ENCODE measurements around the gene SV2A. TPM values are rescaled to one million over a fixed set of nuclear protein-coding genes. Genes with fewer than 3 reads are reported as not detected.
"Not testable (repeated sequence)": the region's sequence is repeated elsewhere in the genome, so short reads cannot be mapped to it uniquely, and the experiment has no call there.

The SV2A gene
- polyA plus RNA-seq, 4 donors: 0.54 to 3.9 (median 1.9) TPM; not detected in 1

DNA sequence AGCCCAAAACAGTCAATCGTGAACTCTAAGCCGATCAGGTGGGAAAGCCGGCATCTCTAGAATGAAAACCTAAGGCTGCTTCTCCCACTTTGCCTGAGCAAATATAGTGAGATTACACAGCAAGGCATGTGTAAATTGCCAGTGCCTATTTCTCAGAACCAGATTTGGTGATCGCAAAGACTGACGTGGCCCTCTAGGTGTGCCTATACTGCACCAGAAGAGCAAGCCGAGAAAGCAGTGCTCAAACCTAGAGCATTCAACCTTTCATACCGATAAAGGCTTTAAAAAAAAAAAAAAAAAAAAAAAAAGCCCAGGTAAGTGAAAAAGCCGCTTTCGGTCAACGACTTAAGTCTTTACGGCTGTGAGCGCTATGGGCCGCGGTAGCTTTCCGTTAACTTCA is 57.4 kb downstream of the SV2A start:
- H3K27ac ChIP-seq (ENCODE audit: low read depth in 1 of 3, low read length in 2 of 3); DNase-seq; H3K9me3 ChIP-seq (ENCODE audit: control insufficient read depth in 2 of 2, insufficient read depth in 1 of 2, low read depth in 1 of 2, low read length in 1 of 2); H3K4me1 ChIP-seq (ENCODE audit: control insufficient read depth in 3 of 3, insufficient read depth in 2 of 3, low read depth in 1 of 3, low read length in 2 of 3); H3K4me3 ChIP-seq (ENCODE audit: low read depth in 1 of 3, low read length in 3 of 3); H3K36me3 ChIP-seq (ENCODE audit: control insufficient read depth in 3 of 3, insufficient read depth in 2 of 3, low read depth in 1 of 3, low read length in 3 of 3); FAIRE-seq; H3K27me3 ChIP-seq (ENCODE audit: control insufficient read depth in 3 of 3, insufficient read depth in 3 of 3, low read length in 3 of 3): not testable (repeated sequence)
- no CpG with 5 or more reads among the region's 15 CpGs for WGBS, 3 donors

Other genes starting within 250 kb of the SV2A start
- 1 to 10 TPM in 2 of 4 donors, under 1 TPM in 1, not detected in 1; 0.59 to 4.5 (median 1.9) TPM for gene FCGR1A, start 135.2 kb downstream of the SV2A start, polyA plus RNA-seq
- 10 to 100 TPM; 19.7 to 49.4 (median 28.0) TPM for gene BOLA1, start 18.3 kb downstream of the SV2A start, polyA plus RNA-seq
- 10 to 100 TPM; 34.3 to 54.0 (median 42.8) TPM for gene SF3B4, start 10.0 kb upstream of the SV2A start, polyA plus RNA-seq
- 100 to 1,000 TPM in 2 of 4 donors, 10 to 100 TPM in 2; 32.5 to 174 (median 116) TPM for gene MTMR11, start 19.0 kb upstream of the SV2A start, polyA plus RNA-seq
- gene OTUD7B, start 92.9 kb upstream of the SV2A start, polyA plus RNA-seq: 10 to 100 TPM in 1 of 4 donors, 1 to 10 TPM in 3; 5.1 to 16.8 (median 6.2) TPM
- gene VPS45, start 149.9 kb upstream of the SV2A start, polyA plus RNA-seq: 10 to 100 TPM; 19.2 to 32.1 (median 22.7) TPM
- 10 to 100 TPM in 3 of 4 donors, 1 to 10 TPM in 1; 8.1 to 38.4 (median 22.0) TPM for gene PLEKHO1, start 232.1 kb upstream of the SV2A start, polyA plus RNA-seq

Data from small intestine (tissue), 7 donors.